GM12891 (cell line): Measurements from ENCODE around the gene ZFYVE9.

Experiments used
- POLR2A ChIP-seq: IDR thresholded peaks from 2 replicates; pipeline ENCODE4 v1.6.1; 2011; ENCODE audit warnings: low read depth, low read length, control low read depth
- POLR2AphosphoS5 ChIP-seq: IDR thresholded peaks from 2 replicates; pipeline ENCODE4 v1.6.1; 2011; ENCODE audit warnings: low read depth, low read length, control low read depth
- SPI1 ChIP-seq: IDR thresholded peaks from 2 replicates; pipeline ENCODE4 v1.6.1; 2011; ENCODE audit warnings: low read depth, low read length, control low read depth
- TAF1 ChIP-seq: IDR thresholded peaks from 2 replicates; pipeline ENCODE4 v1.6.1; 2011; ENCODE audit warnings: low read depth, low read length, control low read depth

DNA sequence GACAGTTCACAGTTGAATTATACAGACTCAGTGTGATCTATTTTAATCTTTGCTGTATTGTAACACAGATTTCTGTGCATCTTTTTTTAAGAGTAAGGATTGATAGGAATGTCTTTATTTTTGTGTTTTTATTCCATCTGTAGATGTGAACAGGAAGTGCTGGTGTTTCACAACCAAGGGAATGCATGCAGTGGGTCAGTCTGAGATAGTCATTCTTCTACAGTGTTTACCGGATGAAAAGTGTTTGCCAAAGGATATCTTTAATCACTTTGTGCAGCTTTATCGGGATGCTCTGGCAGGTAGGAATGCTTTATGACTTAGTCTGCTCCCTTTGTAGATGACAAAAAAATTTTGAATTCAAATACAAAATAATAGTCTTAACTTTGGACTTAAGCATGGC, 139.6 kb downstream of the ZFYVE9 start:
- TF ChIP-seq POLR2AphosphoS5, result no peak
- TF ChIP-seq POLR2A, result no peak
- no peak for TF ChIP-seq TAF1
- TF ChIP-seq SPI1, result no peak
